Measurements from ENCODE around the gene SPECC1L.
"Not testable (repeated sequence)": the region's sequence is repeated elsewhere in the genome, so short reads cannot be mapped to it uniquely, and the experiment has no call there.

GRCh38 chr22:24253126-24253525 is 17.5 kb upstream of the SPECC1L start:
- not testable (repeated sequence) for TF ChIP-seq CTCF (IDR thresholded peaks at IDR 0.05; ENCODE audit: borderline replicate concordance, extremely low read depth, low read length, poor library complexity, severe bottlenecking); EZH2 (IDR thresholded peaks at IDR 0.05; ENCODE audit: borderline replicate concordance, low read depth, low read length, severe bottlenecking)
